NCI-H146 (cell line): ENCODE measurements around the gene PRSS2.
"Not testable (repeated sequence)": the region's sequence is repeated elsewhere in the genome, so short reads cannot be mapped to it uniquely, and the experiment has no call there.

Source experiments
- DNase-seq: peaks from one replicate; lab custom pipeline; 2025; lab: John Stamatoyannopoulos, UW

Gene PRSS2

DNA sequence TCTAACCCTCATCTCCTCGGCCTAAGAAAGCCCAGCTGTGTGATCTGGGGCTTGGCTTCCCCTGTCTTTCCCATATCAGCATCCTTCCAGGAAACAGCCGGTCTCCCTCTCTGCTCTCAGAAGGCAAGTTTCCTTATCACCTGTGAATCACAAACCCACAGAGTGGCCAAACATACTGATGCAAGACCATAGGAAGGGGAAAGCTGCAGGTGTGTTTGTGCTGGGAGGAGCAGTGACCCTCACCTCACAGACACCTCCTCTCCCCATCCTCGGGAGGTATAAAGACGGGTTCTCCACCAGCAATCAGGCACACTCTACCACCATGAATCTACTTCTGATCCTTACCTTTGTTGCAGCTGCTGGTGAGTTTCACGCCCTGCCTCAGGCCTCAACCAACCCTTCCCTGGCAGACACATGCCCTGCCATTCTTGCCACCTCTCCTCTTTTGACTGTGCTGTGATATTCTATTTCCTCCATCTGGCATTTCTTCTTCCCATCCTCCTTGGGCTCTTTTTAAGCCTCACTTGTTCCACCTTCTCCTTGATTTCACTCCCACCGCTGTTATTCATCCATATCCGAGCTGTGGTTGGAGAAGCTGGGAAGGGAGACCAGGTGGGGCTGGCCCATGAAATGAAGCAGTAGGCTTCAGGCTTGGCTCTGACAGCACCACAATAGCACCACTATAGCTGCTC lies at the start of gene PRSS2:
Gene PRSS2 (plus strand): TSS at position 310 of the 692 bp plus-strand sequence. CDS start 13 bp downstream, at position 323.
- DNase-seq, result no peak

DNA sequence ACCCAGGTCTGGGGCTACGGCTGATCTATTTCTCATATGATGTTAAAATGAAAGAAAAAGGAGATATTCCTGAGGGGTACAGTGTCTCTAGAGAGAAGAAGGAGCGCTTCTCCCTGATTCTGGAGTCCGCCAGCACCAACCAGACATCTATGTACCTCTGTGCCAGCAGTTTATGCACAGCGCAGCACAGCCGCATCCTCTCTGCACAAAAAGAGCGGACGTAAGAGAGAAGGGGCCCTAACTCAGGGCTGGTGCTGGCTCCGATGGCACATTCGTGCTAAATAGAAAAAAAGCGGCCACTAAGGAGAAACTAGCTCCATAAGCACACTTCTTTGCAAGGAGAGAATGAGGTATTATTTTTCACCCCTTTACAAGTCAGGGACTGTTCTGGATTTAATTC lies 49.8 kb upstream of the PRSS2 start:
- no peak for DNase-seq

DNA sequence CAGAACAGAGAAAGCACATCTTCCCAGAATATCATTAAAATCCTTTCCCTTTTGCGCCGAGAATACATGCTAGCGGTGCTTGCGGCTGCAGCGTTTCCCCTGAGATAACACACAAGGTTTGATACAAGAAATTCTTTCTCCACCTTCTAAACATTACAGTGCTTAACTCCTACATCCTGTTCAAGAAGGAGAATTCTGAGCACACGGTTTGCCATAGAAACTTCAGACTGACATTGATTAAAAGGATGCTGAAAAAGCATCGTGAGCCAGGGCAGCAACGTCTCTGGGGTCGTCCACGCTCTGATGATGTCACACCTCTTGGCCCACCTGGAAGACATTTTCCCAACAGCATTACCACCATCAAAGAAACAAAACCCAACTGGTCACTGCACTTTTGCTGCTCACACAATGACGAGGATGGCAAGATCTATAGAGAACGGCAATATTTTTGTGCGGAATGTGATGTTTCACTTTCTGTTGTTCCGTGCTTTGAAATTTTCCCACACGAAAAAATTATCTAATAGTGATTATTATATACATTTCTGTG lies 48.4 kb upstream of the PRSS2 start:
- no peak for DNase-seq

DNA sequence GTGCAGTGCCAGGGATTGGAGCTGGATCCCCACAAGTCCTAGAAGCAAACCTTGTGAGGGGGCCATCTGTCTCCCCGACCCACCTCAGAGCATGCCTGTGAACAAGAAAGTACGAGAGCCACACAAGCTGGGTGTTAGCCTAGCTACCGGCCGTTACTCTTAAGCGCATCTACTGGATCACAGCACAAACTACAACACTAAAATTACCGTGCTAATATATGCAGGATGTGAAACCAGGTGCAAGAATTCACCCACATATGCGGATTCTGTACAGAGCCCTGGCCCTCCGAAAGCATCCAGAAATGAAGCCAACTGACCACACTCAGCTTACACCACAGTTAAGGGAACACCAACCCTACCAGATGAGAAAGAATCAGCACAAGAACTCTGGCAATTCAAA lies 37.5 kb upstream of the PRSS2 start:
- DNase-seq, result no peak

DNA sequence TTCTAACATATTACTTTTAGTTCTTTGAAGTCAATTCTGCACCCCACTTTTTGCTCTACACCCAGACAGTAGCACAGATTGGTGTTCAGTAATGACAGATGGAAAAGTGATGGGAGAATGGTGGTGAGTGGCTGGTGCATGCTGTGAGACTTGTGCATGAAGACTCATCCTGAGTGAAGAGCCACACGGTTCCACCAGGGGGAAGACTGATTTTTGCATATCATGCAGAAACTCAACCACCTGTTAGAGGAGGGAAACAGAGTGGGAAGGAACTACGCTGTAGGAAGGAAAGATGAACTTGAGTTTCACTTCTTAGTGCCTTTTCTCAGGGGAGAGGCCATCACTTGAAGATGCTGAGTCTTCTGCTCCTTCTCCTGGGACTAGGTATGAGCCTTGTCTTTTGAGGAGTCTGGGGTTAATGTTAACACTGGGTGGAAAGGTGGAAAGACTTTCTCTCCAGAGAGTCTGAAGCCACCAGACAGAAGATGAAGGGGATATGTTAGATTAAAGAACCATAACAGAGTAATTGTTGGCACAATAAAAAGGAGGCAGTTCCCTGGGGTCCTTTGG lies 30.8 kb upstream of the PRSS2 start:
- no peak for DNase-seq

DNA sequence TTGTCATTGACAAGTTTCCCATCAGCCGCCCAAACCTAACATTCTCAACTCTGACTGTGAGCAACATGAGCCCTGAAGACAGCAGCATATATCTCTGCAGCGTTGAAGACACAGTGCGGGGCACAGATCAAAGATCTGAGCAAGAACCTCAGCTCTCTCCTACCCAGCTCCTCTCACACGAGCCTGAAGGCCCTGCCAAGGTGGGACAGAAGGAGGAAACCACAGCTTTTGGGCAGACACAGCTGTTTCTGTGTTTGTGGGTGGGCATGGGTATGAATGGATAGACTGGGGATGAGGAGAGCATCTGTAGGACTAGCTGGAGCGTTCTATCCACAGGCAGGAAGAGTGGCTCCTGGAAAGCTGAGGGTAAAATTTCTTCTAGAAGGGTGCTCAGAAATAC lies 30.0 kb upstream of the PRSS2 start:
- DNase-seq, result no peak

DNA sequence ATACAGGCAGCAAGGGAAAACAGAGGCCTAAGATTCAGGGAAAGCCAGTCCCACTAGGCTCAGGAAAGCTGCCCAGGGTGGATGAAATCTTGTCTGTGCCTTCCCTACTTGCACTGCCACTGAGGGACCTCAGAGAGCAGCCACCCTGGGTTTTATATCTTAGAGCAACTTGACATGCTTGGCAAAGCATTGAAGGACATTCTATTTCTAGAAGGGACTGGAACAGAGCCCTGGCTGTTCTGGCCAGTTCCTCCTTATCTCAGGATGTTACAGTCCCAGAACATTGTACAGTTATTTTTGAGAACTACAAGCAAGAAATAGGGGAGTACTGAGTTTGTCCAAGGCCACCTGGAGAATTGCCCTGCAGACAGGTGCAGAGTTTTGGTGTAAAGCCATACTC lies 28.8 kb upstream of the PRSS2 start:
- DNase-seq, result not testable (repeated sequence)

DNA sequence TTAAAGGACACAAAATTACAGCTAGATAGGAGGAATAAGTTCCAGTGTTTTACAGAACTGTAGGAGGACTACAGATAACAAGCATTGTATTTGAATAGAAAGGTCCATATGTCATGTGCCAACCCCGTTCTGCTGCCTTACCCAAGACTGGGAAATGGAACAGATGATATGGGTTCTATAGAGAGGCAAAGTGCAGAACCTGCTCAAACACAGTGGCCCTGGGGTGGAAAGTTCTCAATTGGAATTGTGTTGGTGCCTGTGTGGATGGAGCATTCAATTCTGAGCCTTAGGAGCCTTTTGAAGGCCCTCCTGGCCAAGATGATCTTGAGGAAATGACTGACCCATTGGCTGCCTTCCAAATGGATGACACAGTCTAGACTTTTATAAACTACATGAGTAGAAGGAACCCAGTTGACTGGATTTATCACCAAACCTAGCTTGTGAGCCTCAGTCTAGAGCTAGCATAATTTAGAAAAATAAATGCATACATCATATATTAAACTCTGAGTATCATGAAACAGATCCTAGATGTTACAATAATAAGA lies 25.6 kb upstream of the PRSS2 start:
- no peak for DNase-seq

DNA sequence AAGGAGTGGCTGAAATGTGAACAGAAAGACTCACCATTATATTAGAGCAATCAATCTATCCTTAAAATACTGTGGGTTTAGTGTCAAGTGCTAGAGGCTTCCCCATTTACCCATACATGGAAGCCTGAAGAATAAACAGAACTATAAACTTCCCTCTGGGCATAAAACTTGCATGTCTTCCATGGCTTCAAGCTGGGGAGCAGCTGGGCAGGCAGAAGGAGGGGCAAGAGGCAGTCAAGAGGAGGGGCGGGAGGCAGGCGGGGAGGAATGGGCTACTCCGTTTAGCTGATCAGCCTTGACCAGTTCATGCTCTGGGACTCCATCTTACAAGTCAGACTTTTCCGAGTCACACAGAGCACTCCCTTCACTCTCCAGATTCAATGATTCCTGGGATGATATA lies 25.0 kb upstream of the PRSS2 start:
- no peak for DNase-seq

DNA sequence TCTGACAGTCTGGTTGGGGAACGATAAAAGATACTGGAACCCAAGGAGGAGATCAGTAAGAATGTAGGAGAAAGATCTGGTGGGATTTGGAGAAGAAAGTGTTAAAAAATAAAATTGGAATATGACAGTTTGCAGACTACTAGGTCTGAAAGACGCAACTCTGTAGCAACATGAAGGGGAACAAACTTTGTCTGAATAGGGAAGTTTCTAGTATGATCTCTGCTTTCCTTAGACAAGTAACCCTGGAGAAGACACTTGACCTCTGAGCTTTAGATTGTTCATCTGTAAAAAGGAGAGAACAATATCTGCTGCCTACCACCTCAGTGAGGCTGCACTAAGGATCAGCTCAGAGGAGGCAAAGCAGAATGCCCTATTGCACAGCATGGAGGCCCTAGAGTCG lies 24.5 kb upstream of the PRSS2 start:
- no peak for DNase-seq

DNA sequence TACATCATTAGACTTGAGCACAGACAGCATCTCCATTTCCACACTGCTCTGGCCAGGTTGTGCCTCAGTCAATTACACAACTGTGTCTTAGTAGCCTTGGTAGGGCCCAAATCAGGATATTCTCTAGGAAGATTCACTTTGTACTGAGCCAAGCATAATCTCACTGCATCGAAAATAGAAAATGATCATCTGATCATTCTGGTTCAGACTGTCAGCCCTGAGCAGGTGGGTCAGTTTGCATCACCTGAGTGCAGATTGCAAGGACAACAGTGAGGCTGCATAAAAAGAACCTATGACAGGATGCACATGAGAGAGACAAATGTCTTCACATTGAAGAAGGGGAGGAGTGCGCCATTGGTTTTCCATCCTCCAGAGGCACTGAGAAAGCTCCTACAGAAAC lies 22.4 kb upstream of the PRSS2 start:
- not testable (repeated sequence) for DNase-seq

DNA sequence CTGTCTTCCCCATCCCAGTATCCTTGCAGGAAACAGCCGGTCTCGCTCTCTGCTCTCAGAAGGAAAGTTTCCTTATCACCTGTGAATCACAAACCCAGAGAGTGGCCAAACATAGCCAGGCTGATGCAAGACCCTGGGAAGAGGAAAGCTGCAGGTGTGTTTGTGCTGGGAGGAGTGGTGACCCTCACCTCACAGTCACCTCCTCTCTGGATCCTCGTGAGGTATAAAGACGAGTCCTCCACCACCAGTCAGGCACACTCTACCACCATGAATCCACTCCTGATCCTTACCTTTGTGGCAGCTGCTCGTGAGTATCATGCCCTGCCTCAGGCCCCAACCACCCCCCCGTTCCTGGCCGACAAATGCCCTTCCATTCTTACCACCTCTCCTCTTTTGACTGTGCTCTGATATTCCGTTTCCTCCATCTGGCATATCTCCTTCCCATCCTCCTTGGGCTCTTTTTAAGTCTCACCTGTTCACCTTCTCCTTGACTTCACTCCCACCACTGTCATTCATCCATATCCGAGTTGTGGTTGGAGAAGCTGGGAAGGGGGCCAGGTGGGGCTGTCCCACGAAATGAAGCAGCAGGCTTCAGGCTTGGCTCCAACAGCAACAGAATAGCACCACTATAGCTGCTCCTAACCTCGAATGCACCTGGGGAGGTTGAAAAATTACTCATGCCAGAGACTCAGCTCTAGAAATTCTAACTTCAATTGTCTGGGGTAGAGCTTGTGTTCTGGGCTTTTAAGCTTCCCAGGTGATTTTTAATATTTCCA lies 21.4 kb upstream of the PRSS2 start, which contains the start of gene PRSS1:
Gene PRSS1 (plus strand): TSS at position 255 of the 776 bp plus-strand sequence. CDS start 13 bp downstream, at position 268.
- DNase-seq, result no peak

DNA sequence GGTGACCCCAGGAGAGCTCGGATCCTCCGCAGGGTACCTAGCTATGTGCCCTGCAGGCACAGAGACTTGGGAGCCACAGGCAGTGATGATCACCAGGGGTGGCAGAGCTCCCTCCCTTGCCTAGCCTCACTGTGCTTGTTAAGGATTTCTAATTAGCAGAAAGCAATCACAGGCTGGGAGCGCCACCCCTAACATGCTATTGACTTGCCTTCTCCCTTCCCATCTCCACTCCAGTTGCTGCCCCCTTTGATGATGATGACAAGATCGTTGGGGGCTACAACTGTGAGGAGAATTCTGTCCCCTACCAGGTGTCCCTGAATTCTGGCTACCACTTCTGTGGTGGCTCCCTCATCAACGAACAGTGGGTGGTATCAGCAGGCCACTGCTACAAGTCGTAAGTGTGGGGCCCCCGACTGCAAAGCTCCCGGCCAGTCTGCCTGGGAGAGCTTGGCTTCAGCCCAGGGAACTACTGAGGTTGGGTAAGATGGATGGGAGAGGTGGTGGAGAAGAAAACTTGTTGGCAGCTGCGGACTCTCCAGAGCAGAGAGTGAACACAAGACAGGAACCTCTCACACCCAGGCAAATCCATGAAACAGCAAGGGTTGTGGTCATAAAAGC lies 20.3 kb upstream of the PRSS2 start:
- no peak for DNase-seq

DNA sequence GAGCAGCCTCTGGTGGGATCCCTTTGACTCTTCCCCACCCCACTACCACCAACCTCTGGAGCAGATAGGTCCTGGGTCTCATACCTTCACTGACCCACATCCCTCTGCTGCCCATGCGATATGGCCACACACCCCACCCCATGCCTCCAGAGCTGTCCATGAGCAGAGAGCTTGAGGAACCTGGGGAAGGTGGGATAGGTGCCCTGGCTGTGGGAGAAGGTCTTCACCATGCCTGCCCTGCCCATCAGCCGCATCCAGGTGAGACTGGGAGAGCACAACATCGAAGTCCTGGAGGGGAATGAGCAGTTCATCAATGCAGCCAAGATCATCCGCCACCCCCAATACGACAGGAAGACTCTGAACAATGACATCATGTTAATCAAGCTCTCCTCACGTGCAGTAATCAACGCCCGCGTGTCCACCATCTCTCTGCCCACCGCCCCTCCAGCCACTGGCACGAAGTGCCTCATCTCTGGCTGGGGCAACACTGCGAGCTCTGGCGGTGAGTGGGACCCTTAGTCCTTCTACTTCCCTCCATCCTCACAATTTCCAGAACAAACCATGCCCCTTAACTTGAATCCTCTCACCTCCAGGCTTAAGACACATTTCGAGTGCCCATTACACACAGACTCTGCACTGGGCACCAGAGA lies 19.1 kb upstream of the PRSS2 start:
- DNase-seq, result not testable (repeated sequence)

DNA sequence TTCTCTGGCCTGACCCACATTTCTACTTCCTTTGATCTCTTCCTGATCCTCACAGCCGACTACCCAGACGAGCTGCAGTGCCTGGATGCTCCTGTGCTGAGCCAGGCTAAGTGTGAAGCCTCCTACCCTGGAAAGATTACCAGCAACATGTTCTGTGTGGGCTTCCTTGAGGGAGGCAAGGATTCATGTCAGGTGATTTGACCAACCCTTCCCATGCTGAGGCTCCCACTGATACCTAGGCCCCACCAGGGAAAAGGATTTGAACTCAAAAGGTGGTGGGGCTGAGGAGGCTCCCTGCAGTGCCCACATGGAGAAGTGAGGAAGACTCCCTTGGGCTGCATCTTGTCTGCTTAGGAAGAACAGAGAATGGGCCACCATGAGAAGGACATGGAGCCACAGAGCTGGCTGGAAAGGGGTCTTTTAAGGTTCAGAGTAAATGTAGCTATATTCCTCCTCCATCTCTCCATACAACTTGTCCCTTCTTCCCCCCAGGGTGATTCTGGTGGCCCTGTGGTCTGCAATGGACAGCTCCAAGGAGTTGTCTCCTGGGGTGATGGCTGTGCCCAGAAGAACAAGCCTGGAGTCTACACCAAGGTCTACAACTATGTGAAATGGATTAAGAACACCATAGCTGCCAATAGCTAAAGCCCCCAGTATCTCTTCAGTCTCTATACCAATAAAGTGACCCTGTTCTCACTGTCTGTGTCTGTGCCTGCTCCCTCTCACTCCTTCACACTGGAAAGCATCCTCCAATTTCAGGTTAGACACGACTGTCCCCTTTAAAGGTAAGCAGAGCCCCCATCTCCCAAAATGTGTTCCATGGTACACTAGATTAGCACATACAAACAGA lies 18.2 kb upstream of the PRSS2 start:
- DNase-seq, result no peak

DNA sequence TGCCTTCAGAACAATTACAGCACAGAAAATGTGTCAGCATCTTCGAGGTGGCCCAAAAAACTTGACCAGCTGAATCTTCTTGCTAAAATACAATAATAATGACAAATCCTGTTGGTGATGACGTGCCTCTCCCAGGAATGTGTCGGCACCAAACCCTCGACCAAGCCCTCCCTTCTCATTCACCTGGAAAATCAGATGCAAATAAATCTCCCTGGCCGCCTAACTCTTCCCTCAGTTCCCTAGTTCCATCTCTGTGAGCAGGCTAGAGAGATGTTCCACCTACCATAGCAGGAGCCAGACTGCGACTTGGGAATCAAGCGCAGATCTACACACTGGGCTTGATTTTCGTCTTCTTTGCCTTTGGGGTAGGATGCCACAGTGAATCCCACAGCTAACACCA lies 17.4 kb upstream of the PRSS2 start:
- no peak for DNase-seq

DNA sequence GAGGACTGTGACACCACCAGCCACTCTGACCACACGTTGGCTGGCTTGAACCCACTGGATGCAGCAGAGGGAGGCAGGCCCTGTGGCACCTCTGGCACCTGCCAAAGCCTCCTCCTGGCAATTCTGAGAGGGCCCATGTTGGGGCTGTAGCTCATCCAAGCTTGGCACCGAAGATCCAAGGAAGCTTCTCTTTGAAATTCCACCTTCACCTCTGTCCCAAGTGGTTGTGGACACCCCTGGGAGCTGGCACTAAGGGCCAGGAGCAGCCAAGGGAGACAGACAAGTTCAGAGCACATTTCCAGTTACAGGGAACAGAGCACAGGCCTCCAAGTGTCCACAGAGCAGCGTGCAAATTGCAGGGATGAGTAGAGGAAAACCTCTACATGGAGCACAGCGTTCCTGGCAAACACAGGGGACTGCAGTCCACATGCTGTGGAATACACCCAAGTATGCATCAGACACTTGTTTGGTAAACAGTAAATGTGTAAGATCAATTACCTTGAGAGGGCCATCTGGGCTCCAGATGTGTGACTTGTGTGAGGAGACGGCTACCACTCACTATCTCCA lies 16.8 kb upstream of the PRSS2 start:
- not testable (repeated sequence) for DNase-seq

DNA sequence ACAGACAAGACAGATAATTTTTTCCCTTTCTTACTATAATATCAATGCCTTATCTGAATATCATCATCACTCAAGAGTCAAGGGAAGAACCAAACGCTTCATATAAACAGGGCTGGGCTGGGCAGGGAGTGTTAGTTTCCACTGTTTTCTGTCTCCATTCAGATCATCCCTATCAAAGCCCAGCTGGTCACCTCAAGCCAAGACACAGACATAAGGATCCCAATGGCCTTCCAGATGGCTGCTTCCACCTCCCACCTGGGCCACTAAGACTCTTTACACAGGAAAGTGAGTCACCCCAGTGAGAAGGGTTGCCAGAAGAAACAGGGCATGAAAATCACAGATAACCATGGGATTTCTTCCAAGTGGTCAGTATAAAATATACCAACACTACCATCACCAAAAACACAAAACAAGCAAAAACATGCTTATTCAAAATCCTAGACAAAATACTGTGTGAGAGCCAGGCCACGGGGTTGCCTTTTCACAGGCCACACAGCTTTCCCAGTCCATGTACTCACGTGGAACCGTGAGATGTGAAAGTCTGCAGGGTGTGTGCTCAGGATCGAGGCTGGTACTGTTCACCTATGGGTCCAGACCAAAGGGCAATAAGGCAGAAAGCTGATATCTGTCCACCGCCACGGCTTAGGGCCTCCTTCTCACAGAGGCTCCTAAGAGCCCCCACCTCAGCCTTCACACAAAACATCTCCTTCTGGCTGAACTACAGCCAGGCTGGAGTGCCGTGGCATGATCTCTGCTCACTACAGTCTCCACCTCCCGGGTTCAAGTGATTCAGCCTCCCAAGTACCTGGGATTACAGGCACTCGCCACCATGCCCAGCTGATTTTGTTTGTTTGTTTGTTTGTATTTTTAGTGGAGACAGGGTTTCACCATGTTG lies 15.8 kb upstream of the PRSS2 start:
- DNase-seq, result no peak

DNA sequence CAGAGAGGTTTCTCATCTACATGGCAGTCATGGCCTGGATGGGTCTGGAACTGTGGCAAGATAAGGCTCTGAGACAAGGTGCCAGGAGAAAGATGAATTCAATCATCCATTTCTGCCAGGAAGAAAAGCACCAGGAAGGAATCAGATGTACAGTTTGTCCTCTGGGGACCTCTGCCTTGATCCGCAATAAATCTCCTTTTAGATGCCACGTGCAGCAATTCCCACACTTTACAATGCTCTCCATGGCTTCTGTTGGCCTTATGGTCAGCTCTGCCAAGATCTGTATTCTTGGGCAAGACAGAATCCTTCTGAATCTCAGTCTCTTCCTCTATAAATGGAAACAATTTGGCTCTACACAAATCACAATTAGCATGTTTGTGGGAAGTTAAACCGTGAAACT lies 12.5 kb upstream of the PRSS2 start:
- not testable (repeated sequence) for DNase-seq
